GM19455 (cell line): ENCODE measurements around the gene IL17F.
"Not testable (repeated sequence)": the region's sequence is repeated elsewhere in the genome, so short reads cannot be mapped to it uniquely, and the experiment has no call there.

Experiments used
- ATAC-seq: cut with Tn5 transposase; IDR thresholded peaks from one replicate; pipeline ENCODE4 v1.9.1; 2021; ENCODE audit not compliant: unreplicated experiment

IL17F gene

GRCh38 chr6:52249078-52249477 is 4.8 kb upstream of the IL17F start:
- no peak for ATAC-seq

- no peak for ATAC-seq
Observed at GRCh38 chr6:52245425-52245824, 1.1 kb upstream of the IL17F start.

GRCh38 chr6:52243282-52243893 is 912 bp downstream of the IL17F start:
- ATAC-seq = no peak

- no peak for ATAC-seq
Observed at GRCh38 chr6:52241819-52242218, 2.5 kb downstream of the IL17F start.

GRCh38 chr6:52233975-52234823 is 10.1 kb downstream of the IL17F start:
- peak; percentile 75 for ATAC-seq

- ATAC-seq = no peak
Observed at GRCh38 chr6:52233005-52233404, 11.3 kb downstream of the IL17F start.

- ATAC-seq = no peak
Observed at GRCh38 chr6:52231406-52232127, 12.7 kb downstream of the IL17F start.

- no peak for ATAC-seq
Observed at GRCh38 chr6:52230685-52231084, 13.6 kb downstream of the IL17F start.

- ATAC-seq = peak; percentile 99
Observed at GRCh38 chr6:52227495-52227894, 16.8 kb downstream of the IL17F start.

- peak; percentile 75 for ATAC-seq
Observed at GRCh38 chr6:52221302-52221701, 23.0 kb downstream of the IL17F start.

GRCh38 chr6:52217761-52218160 is 26.5 kb downstream of the IL17F start:
- ATAC-seq = no peak

GRCh38 chr6:52216932-52217575 is 27.2 kb downstream of the IL17F start:
- ATAC-seq = no peak

- no peak for ATAC-seq
Observed at GRCh38 chr6:52215787-52216186, 28.5 kb downstream of the IL17F start.

GRCh38 chr6:52213127-52213526 is 31.2 kb downstream of the IL17F start:
- no peak for ATAC-seq

- ATAC-seq = peak; percentile 89
Observed at GRCh38 chr6:52210227-52210626, 34.1 kb downstream of the IL17F start.

- peak; percentile 57 for ATAC-seq
Observed at GRCh38 chr6:52209770-52210169, 34.5 kb downstream of the IL17F start.

- no peak for ATAC-seq
Observed at GRCh38 chr6:52208612-52209011, 35.7 kb downstream of the IL17F start.

GRCh38 chr6:52207066-52207465 is 37.2 kb downstream of the IL17F start:
- ATAC-seq = no peak

- ATAC-seq = no peak
Observed at GRCh38 chr6:52201493-52201892, 42.8 kb downstream of the IL17F start.

- no peak for ATAC-seq
Observed at GRCh38 chr6:52201046-52201445, 43.3 kb downstream of the IL17F start.

- ATAC-seq = not testable (repeated sequence)
Observed at GRCh38 chr6:52200088-52200487, 44.2 kb downstream of the IL17F start.
